ENCODE measurements around the gene CFAP74.
"Not testable (repeated sequence)": the region's sequence is repeated elsewhere in the genome, so short reads cannot be mapped to it uniquely, and the experiment has no call there.

CFAP74 gene

GRCh38 chr1:1986451-1987141, 17.0 kb downstream of the CFAP74 start:
- H3K27me3 ChIP-seq: peaks cover 32% of the 10 kb centered on the region
- no peak for DNase-seq
- H3K9me3 ChIP-seq: no peaks in the 10 kb centered on the region; the same call in none of the 2 replicates
- TF ChIP-seq, protein P1, sequence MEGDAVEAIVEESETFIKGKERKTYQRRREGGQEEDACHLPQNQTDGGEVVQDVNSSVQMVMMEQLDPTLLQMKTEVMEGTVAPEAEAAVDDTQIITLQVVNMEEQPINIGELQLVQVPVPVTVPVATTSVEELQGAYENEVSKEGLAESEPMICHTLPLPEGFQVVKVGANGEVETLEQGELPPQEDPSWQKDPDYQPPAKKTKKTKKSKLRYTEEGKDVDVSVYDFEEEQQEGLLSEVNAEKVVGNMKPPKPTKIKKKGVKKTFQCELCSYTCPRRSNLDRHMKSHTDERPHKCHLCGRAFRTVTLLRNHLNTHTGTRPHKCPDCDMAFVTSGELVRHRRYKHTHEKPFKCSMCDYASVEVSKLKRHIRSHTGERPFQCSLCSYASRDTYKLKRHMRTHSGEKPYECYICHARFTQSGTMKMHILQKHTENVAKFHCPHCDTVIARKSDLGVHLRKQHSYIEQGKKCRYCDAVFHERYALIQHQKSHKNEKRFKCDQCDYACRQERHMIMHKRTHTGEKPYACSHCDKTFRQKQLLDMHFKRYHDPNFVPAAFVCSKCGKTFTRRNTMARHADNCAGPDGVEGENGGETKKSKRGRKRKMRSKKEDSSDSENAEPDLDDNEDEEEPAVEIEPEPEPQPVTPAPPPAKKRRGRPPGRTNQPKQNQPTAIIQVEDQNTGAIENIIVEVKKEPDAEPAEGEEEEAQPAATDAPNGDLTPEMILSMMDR (IDR thresholded peaks at IDR 0.05; ENCODE audit: low read depth, low read length): no peak
- no peak overlapping the region for H3K4me3 ChIP-seq (ENCODE audit: low read depth, low read length)
- H3K4me1 ChIP-seq: no peaks in the 10 kb centered on the region
- no peaks in the 10 kb centered on the region for H3K36me3 ChIP-seq

DNA sequence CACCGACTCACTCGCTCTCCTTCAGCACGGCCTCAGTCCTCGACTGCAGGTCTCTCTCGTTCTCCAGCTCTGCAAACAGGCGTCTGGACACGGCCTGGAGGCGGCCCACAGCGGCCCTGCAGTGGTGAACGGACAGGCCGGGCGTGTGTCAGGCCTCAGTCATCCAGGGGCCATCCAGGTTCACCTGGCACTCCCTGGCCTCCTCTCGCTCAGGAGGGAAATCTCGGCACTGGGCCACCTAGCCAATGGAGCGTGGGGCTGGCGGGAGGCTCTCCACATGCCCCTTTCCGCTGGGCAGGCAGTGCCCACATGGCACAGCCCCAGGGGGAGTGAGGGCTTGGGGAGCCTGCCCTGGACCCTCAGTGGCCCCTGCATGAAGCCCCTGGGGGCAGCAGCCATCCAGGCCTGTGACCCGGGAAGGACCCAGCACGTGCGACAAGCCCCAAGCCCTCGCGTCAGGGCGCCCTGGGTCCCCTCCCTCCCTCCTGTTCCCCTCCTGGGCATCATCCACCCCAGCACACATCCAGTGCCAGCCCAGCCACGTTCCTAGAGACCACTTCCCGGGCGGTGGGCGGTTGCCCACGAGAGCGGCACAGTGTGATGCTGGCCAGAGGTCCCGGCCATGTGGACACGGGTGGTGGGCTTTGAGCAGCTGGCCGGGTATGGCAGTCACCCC, 18.1 kb downstream of the CFAP74 start:
- Histone ChIP-seq H3K4me3 (ENCODE audit: low read depth, low read length) (no peak overlapping the region), H3K9me3 (no peaks in the 10 kb centered on the region; the same call in none of the 2 replicates), H3K36me3 (no peaks in the 10 kb centered on the region), H3K4me1 (no peaks in the 10 kb centered on the region), H3K27me3 (peaks cover 32% of the 10 kb centered on the region)
- no peak for DNase-seq
- TF ChIP-seq, protein P1 (IDR thresholded peaks at IDR 0.05; ENCODE audit: low read depth, low read length): no peak

DNA sequence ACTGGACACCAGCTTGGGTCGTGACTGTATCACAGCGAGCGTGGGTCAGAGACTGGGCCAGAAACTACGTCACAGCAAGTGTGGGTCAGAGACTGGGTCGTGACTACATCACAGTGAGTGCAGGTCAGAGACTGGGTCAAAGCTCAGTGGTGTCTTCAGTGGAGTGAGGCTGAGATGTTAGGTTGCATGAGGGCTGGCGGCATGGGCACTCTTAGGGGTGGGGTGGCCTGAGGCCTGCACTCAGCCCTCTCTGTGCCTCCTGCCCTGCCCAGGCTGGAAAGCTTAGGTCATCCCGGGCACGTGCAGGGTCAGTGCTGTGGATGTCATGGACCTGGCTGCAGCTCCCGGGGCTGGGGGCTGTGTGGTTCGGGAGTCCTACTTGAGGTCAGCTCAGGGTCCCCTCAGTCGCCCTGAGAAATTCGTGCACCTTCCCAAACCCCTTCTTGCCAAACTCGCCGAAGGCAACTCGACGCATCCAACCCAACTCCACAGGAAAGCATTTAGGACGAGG, 19.0 kb downstream of the CFAP74 start:
- Histone ChIP-seq H3K27me3 (peaks cover 28% of the 10 kb centered on the region), H3K9me3 (no peaks in the 10 kb centered on the region; the same call in none of the 2 replicates), H3K4me1 (no peaks in the 10 kb centered on the region), H3K4me3 (ENCODE audit: low read depth, low read length) (no peak overlapping the region), H3K36me3 (no peaks in the 10 kb centered on the region)
- TF ChIP-seq, protein P1 (IDR thresholded peaks at IDR 0.05; ENCODE audit: low read depth, low read length): no peak
- no peak for DNase-seq

DNA sequence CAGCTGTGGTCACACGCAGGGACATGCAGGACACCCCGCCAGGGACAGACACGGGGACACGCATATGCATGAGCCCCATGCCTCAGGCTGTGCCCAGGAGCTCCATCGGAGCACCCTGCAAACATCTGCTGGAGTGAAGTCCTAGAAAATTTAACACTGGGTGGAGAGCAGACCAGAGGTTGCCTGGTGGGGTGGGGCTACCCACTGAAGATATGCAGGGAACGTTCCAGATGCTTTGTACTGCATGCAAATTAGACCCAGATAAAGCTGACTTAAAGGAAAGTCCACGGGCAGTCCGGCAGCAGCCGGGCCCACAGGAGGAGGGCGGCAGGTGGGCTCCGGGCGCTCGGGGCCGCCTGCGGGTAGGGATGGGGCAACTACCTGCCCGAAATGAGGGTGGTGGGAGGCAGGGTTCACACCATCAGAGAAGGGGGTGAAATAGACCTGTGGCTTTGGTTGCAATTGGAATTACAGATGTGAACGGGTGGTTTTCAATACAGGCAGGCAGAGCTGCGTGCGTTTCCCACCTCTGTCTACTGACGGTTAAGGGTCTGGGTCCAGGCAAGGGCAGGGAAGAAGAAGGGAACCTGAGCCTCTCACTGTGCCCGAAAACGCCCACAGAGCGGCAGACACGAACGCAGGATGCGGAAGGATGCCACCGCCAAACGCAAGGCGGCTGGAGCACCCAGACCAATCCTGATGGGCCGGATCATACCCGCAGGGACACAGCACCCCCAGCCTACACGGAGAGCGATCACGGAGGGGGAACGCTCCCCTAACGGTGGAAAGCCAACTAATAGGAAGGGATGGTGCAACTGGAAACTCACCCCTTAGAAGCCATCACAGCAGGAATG, 21.0 kb downstream of the CFAP74 start:
- no peaks in the 10 kb centered on the region; the same call in none of the 2 replicates for H3K9me3 ChIP-seq
- H3K27me3 ChIP-seq: peaks cover 15% of the 10 kb centered on the region
- no peaks in the 10 kb centered on the region for H3K36me3 ChIP-seq
- no peak overlapping the region for H3K4me3 ChIP-seq (ENCODE audit: low read depth, low read length)
- no peaks in the 10 kb centered on the region for H3K4me1 ChIP-seq
- no peak for DNase-seq
- TF ChIP-seq, protein P1 (IDR thresholded peaks at IDR 0.05; ENCODE audit: low read depth, low read length): no peak

DNA sequence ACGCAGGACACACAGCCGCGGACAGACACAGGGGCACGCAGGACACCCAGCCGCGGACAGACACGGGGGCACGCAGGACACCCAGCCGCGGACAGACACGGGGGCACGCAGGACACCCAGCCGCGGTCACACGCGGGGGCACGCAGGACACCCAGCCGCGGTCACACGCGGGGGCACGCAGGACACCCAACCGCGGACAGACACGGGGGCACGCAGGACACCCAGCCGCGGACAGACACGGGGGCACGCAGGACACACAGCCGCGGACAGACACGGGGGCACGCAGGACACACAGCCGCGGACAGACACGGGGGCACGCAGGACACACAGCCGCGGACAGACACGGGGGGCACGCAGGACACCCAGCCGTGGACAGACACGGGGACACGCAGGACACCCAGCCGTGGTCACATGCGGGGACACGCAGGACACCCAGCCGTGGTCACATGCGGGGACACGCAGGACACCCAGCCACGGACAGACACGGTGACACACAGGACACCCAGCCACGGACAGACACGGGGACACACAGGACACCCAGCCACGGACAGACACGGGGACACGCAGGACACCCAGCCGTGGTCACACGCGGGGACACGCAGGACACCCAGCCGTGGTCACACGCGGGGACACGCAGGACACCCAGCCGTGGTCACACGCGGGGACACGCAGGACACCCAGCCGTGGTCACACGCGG, 21.8 kb downstream of the CFAP74 start:
- not testable (repeated sequence) for H3K4me3 ChIP-seq (ENCODE audit: low read depth, low read length); H3K4me1 ChIP-seq; DNase-seq; H3K9me3 ChIP-seq; H3K36me3 ChIP-seq
- peaks cover 17% of the 10 kb centered on the region for H3K27me3 ChIP-seq

DNA sequence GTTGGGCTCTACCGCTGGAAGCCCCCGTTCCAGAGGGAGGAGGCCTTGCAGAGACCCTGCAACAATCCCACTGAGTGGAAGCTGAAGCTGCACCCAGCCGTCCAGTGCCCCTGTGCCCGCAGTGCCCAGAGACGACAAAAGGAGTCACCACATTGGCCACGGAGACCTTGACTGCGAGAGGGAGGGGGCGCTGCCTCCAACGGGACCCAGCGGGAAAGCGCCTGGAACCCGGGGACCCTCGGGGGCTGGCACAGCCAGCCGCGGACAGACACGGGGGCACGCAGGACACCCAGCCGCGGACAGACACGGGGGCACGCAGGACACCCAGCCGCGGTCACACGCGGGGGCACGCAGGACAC, 22.5 kb downstream of the CFAP74 start:
- Histone ChIP-seq H3K4me1 (no peaks in the 10 kb centered on the region), H3K9me3 (no peaks in the 10 kb centered on the region; the same call in none of the 2 replicates), H3K4me3 (ENCODE audit: low read depth, low read length) (no peak overlapping the region), H3K27me3 (peaks cover 21% of the 10 kb centered on the region), H3K36me3 (no peaks in the 10 kb centered on the region)
- DNase-seq: no peak
- TF ChIP-seq, protein P1 (IDR thresholded peaks at IDR 0.05; ENCODE audit: low read depth, low read length): no peak
